NCI-H2227 (cell line): Measurements from ENCODE around the gene TMPRSS4.

Experiments used
- DNase-seq: peaks from one replicate; lab custom pipeline; 2025; ENCODE audit not compliant: unreplicated experiment; lab: John Stamatoyannopoulos, UW

The TMPRSS4 gene

GRCh38 chr11:118152552-118153471 lies 75.9 kb downstream of the TMPRSS4 start, which contains the start of gene SCN4B:
Gene SCN4B, minus strand, starts transcription at chr11:118152823. Its CDS starts 150 bp downstream, at chr11:118152673.
- peak; percentile 73 for DNase-seq

GRCh38 chr11:118153516-118153915 lies 76.6 kb downstream of the TMPRSS4 start:
- no peak for DNase-seq

GRCh38 chr11:118153976-118154375 lies 77.1 kb downstream of the TMPRSS4 start:
- no peak for DNase-seq

GRCh38 chr11:118154641-118155040 lies 77.8 kb downstream of the TMPRSS4 start:
- DNase-seq: no peak

- no peak for DNase-seq
Measured at GRCh38 chr11:118155776-118156530, 79.1 kb downstream of the TMPRSS4 start.

GRCh38 chr11:118156531-118157185 lies 79.8 kb downstream of the TMPRSS4 start:
- DNase-seq: peak; percentile 18

DNA sequence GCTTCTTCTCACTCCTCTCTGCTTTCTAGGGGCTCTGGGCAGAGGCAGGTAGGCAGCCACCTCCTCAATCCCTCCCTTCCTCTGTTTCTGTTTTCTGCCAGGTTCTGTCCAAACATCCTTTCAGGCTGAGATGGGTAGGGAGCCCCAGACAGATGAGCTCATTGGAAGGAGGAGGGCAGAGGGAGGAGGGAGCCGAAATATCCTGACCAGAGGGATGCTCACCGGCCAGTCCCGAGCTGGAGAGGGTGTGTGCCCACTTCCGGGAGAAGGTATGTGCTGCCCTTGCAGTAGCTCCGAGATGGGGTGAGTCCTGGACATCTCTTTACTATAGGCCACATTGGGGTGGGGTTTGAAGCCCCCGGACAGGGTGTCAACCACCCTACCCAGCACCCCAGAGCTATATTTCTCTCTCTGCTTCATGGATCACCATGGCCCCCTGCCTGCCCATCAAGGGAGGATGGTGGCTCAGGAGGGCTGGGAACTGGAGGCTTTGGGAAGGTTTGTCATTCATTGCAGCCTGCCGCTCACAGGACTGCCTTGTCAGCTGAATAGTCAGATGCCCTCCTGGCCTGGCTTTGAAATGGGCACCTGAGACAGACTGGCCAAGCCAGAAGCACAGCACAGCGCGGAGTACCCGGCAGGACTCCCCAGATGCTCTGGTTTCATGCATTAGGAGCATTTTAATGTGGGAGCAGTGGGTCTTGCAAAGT lies 80.5 kb downstream of the TMPRSS4 start:
- no peak for DNase-seq

DNA sequence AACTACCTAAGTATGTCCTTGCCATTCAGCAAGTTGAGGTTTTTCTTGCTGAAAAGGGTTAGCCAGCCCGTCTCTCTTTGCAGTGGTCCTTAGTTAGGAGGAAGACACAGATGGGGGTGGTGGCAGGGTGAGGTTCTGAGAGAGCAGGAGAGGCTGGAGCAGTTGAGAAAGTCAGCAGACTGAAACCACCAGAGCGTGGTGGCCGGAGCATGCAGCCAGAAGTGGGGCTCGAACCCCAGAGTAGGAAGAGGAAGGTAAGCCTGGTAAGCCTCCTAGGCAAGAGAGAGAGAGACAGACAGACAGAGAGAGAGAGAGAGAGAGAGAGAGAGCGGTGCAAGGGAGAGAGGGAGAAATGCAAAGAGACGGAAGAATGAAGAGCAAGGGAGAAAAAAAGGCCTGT lies 84.9 kb downstream of the TMPRSS4 start:
- DNase-seq: no peak

GRCh38 chr11:118162846-118163245 lies 86.0 kb downstream of the TMPRSS4 start:
- DNase-seq: no peak

GRCh38 chr11:118163494-118163893 lies 86.6 kb downstream of the TMPRSS4 start:
- no peak for DNase-seq

DNA sequence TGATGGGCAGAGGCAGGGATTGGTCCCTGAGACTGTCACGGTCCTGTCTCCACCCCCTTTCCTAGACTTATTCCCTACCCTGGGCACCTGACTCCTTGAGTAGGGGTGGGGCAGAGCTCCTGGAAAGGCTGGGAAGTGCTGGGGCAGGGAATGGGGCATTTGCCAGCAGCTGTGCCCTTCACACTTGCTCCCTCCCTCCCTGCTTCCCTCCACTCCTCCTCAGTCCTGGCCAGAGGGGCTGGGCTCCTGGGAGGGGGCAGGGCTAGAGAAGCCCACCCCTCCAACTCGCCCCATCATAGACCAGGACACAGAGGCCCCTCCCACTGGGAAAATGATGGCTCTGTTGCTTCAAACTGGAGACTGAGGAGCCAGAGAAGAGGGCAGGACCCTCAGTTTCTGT lies 88.0 kb downstream of the TMPRSS4 start:
- no peak for DNase-seq

- DNase-seq: no peak
Measured at GRCh38 chr11:118166641-118167040, 89.8 kb downstream of the TMPRSS4 start.

DNA sequence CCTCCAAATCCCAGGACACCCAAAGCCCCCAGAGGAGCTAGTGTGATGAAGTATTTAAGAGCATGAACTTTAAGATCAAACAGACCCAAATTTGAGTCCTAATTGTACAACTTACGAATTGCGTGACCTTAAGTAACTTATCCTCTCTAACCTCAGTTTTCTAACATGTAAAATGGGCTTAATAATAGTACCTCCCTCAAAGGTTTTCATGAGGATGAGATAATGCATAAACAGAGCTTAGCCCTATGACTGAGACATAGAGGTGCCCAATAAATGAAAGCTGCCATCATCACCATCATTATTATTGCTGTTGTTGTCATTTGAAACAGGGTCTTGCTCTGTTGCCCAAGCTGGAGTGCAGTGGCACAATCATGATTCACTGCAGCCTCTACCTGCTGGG lies 90.4 kb downstream of the TMPRSS4 start:
- DNase-seq: no peak

DNA sequence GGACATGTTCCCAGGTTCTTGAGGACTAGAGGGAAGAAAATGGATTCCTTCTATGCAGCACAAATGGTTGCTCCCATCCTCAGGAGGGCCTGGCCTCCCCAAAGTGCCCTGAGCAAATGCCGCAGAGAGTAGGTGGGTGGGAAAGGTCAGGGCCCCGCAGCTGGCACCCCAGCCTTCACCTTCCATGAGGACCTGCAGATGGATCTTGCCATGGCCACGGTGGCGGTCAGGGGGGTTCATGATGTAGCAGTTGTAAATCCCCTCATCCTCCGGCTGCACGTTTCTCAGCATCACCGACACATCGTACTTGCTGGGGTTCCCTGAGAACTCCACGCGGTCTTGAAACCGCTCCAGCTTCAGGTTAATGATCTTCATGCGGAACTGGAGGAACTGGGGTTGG lies 91.0 kb downstream of the TMPRSS4 start:
- no peak for DNase-seq

DNA sequence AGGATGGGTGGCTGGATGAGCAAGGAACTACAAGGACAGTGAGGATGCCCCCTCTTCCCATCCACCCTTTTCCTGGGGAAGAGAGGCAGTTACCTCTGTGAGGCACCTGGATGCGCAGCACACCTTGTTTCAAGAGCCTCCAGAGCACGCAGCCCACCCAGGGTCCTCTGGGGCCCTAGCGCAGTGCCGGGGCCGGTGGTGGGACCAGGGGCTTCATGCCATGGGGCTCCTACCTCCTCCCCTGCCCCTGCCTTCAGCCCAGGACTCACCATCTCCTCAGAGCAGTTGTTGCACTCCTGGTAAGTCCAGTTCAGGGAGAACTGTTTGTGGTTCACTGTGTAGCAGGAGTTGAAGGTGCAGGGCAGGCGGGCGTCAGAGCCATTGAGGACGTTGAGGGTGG lies 91.4 kb downstream of the TMPRSS4 start:
- no peak for DNase-seq

- DNase-seq: no peak
Measured at GRCh38 chr11:118168751-118169150, 91.9 kb downstream of the TMPRSS4 start.

- no peak for DNase-seq
Measured at GRCh38 chr11:118169300-118170140, 92.6 kb downstream of the TMPRSS4 start.

DNA sequence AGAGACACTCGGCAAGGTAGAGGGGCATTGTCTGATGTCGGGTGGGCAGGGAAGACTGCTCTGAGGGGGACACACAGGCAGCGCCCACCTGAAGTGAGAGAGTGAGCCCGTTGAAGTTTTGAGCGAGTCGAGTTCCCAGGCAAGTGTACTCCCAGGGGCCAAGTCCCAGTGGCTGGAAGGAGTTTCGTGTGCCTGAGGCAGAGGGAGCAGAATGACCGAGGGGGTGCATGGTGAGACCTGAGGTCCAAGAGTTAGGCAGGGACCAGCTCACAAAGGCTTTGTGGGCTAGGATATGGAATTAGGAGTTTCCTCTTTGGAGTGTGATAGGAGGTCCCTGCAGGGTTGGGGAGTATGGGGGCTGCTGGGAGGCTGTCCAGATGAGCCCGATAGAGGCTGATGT lies 93.4 kb downstream of the TMPRSS4 start:
- DNase-seq: no peak

GRCh38 chr11:118170882-118171268 lies 94.0 kb downstream of the TMPRSS4 start:
- DNase-seq: no peak
